Inflammatory macrophage treated with lipopolysaccharide for 4 hours (primary cell): Measurements from ENCODE around the gene SLC16A1.
A peak's percentile ranks its signal among the peaks of the same experiment; 100 is the strongest.
"Not testable (repeated sequence)": the region's sequence is repeated elsewhere in the genome, so short reads cannot be mapped to it uniquely, and the experiment has no call there.

Experiments used
- DNase-seq: peaks from one replicate; pipeline ENCODE4 v3.0.0-alpha.2; 2020

The SLC16A1 gene

GRCh38 chr1:112961072-112961471 lies 5.1 kb upstream of the SLC16A1 start:
- DNase-seq, result no peak

- no peak for DNase-seq
Observed at GRCh38 chr1:112960384-112960783, 4.4 kb upstream of the SLC16A1 start.

- not testable (repeated sequence) for DNase-seq
Observed at GRCh38 chr1:112958236-112958635, 2.2 kb upstream of the SLC16A1 start.

- DNase-seq, result peak; percentile 76
Observed at GRCh38 chr1:112957133-112957812, 1.3 kb upstream of the SLC16A1 start.

- DNase-seq, result peak; percentile 40
Observed at GRCh38 chr1:112956544-112957132, 642 bp upstream of the SLC16A1 start.

- peak; percentile 43 for DNase-seq
Observed at GRCh38 chr1:112954945-112955772, 837 bp downstream of the SLC16A1 start.

- no peak for DNase-seq
Observed at GRCh38 chr1:112954017-112954650, 1.9 kb downstream of the SLC16A1 start.

GRCh38 chr1:112950426-112950825 lies 5.6 kb downstream of the SLC16A1 start:
- DNase-seq, result no peak

- DNase-seq, result no peak
Observed at GRCh38 chr1:112946683-112947082, 9.3 kb downstream of the SLC16A1 start.

GRCh38 chr1:112939810-112940209 lies 16.2 kb downstream of the SLC16A1 start:
- no peak for DNase-seq

GRCh38 chr1:112938210-112938609 lies 17.8 kb downstream of the SLC16A1 start:
- DNase-seq, result no peak

GRCh38 chr1:112937495-112937894 lies 18.5 kb downstream of the SLC16A1 start:
- no peak for DNase-seq

- no peak for DNase-seq
Observed at GRCh38 chr1:112937070-112937469, 18.9 kb downstream of the SLC16A1 start.

GRCh38 chr1:112935461-112936111 lies 20.4 kb downstream of the SLC16A1 start:
- peak; percentile 26 for DNase-seq

GRCh38 chr1:112934577-112934976 lies 21.4 kb downstream of the SLC16A1 start:
- no peak for DNase-seq

GRCh38 chr1:112933820-112934571 lies 22.0 kb downstream of the SLC16A1 start:
- no peak for DNase-seq

- no peak for DNase-seq
Observed at GRCh38 chr1:112929979-112930378, 26.0 kb downstream of the SLC16A1 start.

- no peak for DNase-seq
Observed at GRCh38 chr1:112927462-112927990, 28.5 kb downstream of the SLC16A1 start.

- no peak for DNase-seq
Observed at GRCh38 chr1:112926858-112927257, 29.1 kb downstream of the SLC16A1 start.

GRCh38 chr1:112925015-112925414 lies 31.0 kb downstream of the SLC16A1 start:
- no peak for DNase-seq

GRCh38 chr1:112923959-112924349 lies 32.0 kb downstream of the SLC16A1 start:
- no peak for DNase-seq
